Breast epithelium (tissue), 3 donors: ENCODE results near the gene ITPRIP.

Experiments used
- POLR2A ChIP-seq: fragments of 450-650 bp; IDR thresholded peaks from one replicate; pipeline ENCODE4 v1.6.1; 2016; ENCODE audit warnings: antibody characterized with exemption, mild to moderate bottlenecking, moderate library complexity
- POLR2AphosphoS5 ChIP-seq, 3 donors: sonication (generic); formaldehyde crosslinking; IDR thresholded peaks; one replicate each; pipeline ENCODE4 v1.6.1; 2017; ENCODE audit warnings: antibody characterized with exemption in 3 of 3
- TF ChIP-seq, protein P1 (sequence below), 3 donors: fragments of 450-650 bp; IDR thresholded peaks; one replicate each; pipeline ENCODE4 v1.5.1; 2016 to 2017; ENCODE audit warnings: antibody characterized with exemption in 3 of 3, mild to moderate bottlenecking in 3 of 3, moderate library complexity in 3 of 3

DNA sequence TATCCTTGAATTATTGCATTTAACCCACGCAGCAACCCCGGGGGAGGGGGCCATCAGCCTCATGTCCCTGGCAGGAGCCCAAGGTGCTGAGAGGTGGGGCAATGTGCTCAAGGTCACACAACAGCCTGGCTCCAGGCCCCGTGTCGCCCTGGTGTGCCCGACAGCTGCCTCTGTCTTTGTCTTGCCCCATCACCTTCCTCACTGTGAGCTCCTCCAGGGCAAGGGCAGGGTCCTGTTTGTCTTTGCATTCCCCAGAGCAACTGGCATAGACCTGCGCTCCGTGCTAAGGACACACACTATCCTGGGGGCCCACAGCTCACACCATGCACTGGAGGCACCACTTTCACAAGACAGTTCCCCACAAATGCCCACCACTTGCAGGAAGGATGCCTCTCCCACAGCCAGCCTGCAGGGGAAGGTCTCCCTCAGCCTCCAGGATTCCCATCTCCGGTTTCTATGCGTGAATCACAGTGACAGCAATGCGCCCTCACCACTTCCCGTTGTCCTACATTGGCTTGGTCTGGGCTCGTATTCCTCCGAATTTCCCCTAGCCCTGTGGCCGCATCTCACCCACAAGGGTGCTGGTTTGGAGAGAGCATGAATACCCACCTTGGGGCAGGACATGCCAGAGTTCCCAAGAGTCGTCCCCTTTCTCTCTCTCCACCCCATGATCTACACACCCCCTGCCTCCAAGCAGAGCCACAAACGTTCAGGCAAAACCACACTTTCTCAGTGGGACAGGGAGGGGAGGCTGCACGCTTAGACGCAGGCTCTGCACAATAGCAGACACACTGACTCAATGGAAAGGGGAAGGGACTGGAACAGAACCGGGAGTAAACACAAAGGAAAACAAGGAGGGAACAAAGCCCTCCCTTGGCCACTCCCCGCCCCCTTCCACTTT lies 10.3 kb downstream of the ITPRIP start:
- TF ChIP-seq, protein P1, sequence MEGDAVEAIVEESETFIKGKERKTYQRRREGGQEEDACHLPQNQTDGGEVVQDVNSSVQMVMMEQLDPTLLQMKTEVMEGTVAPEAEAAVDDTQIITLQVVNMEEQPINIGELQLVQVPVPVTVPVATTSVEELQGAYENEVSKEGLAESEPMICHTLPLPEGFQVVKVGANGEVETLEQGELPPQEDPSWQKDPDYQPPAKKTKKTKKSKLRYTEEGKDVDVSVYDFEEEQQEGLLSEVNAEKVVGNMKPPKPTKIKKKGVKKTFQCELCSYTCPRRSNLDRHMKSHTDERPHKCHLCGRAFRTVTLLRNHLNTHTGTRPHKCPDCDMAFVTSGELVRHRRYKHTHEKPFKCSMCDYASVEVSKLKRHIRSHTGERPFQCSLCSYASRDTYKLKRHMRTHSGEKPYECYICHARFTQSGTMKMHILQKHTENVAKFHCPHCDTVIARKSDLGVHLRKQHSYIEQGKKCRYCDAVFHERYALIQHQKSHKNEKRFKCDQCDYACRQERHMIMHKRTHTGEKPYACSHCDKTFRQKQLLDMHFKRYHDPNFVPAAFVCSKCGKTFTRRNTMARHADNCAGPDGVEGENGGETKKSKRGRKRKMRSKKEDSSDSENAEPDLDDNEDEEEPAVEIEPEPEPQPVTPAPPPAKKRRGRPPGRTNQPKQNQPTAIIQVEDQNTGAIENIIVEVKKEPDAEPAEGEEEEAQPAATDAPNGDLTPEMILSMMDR (IDR thresholded peaks at IDR 0.05), result no peak
- TF ChIP-seq POLR2A (no peak), POLR2AphosphoS5 (IDR thresholded peaks at IDR 0.05) (peak in 1 of 3 donors; percentile 42)
